Muscle of arm (tissue), 14 donors: Measurements from ENCODE around the gene MLC1. TPM values are rescaled to one million over a fixed set of nuclear protein-coding genes. Genes with fewer than 3 reads are reported as not detected.

Experiments
- DNase-seq: peaks from one replicate; pipeline ENCODE4 v3.0.0-alpha.2; 2013
- long read RNA-seq, 11 donors: transcript quantifications; one replicate each; lab custom pipeline, GENCODE V29; 2026
- polyA plus RNA-seq, 12 donors: library from polyadenylated mRNA; unstranded; fragments of 120-200 nt; gene quantifications; one replicate each; pipeline ENCODE4 v1.2.1, GENCODE V29; 2013; ENCODE audit not compliant: insufficient read length in 12 of 12

The MLC1 gene
- 1 to 10 TPM in 4 of 12 donors, under 1 TPM in 6, not detected in 2; 0.59 to 3.3 (median 0.93) TPM for polyA plus RNA-seq
- long read RNA-seq, donor 1 = 0 reads
- long read RNA-seq, donor 2 = 0 reads
- long read RNA-seq, donor 3 = 0 reads
- long read RNA-seq, donor 4 = 0 reads
- long read RNA-seq, donor 5 = 0 reads
- long read RNA-seq, donor 6 = 0 reads
- long read RNA-seq, donor 7 = 0 reads
- long read RNA-seq, donor 8 = 0 reads
- long read RNA-seq, donor 9 = 0 reads
- long read RNA-seq, donor 10 = 0 reads
- long read RNA-seq, donor 11 = 0 reads

- DNase-seq = no peak
Observed at GRCh38 chr22:50085211-50085972, at the start of gene MLC1. Gene MLC1 (minus strand): TSS chr22:50085426. CDS start chr22:50084902, 524 bp downstream.

GRCh38 chr22:50134481-50134880 lies 49.3 kb upstream of the MLC1 start:
- DNase-seq = no peak

- no peak for DNase-seq
Observed at GRCh38 chr22:50131894-50132293, 46.7 kb upstream of the MLC1 start.

- no peak for DNase-seq
Observed at GRCh38 chr22:50129121-50129736, 44.0 kb upstream of the MLC1 start.

GRCh38 chr22:50125029-50125428 lies 39.8 kb upstream of the MLC1 start:
- DNase-seq = no peak

- DNase-seq = no peak
Observed at GRCh38 chr22:50123119-50123518, 37.9 kb upstream of the MLC1 start.

- DNase-seq = no peak
Observed at GRCh38 chr22:50121202-50121740, 36.0 kb upstream of the MLC1 start.

GRCh38 chr22:50119768-50120251 lies 34.6 kb upstream of the MLC1 start:
- DNase-seq = no peak

GRCh38 chr22:50119169-50119767 lies 34.0 kb upstream of the MLC1 start:
- no peak for DNase-seq

- no peak for DNase-seq
Observed at GRCh38 chr22:50118557-50119168, 33.4 kb upstream of the MLC1 start.

- DNase-seq = no peak
Observed at GRCh38 chr22:50118129-50118528, 32.9 kb upstream of the MLC1 start.

- no peak for DNase-seq
Observed at GRCh38 chr22:50117168-50117762, 32.0 kb upstream of the MLC1 start.

- DNase-seq = no peak
Observed at GRCh38 chr22:50115693-50116092, 30.5 kb upstream of the MLC1 start.

GRCh38 chr22:50114221-50115021 lies 29.2 kb upstream of the MLC1 start:
- DNase-seq = no peak

GRCh38 chr22:50112151-50113118 lies 27.2 kb upstream of the MLC1 start:
- no peak for DNase-seq

GRCh38 chr22:50111056-50111455 lies 25.8 kb upstream of the MLC1 start:
- no peak for DNase-seq

- no peak for DNase-seq
Observed at GRCh38 chr22:50107529-50107928, 22.3 kb upstream of the MLC1 start.

GRCh38 chr22:50105208-50106100 lies 20.2 kb upstream of the MLC1 start:
- DNase-seq = peak; percentile 49
